Measurements from ENCODE around the gene MAD1L1.

The MAD1L1 gene

DNA sequence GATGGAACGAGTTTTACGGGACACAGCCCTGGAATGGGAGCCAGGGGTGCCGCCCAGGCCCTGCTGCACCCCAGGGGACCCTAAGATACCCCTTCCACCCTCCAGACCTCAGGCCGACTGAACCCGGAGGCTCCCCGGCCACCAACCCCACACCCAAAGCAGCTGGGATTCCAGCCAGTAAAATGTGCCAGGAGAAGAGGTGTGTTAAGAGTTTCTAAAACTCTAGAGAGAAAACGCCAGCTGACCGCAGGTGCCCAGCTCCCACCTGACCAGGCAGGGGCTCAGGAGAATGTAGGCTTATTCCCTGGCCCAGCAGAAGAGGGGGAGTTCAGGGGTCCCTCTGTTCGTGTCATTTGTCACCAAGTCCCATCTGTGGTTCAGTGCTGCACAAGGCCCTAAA, 26.7 kb upstream of the MAD1L1 start:
- H3K4me3 ChIP-seq (ENCODE audit: low read length in 2 of 2): no peak overlapping the region
- no peaks in the 10 kb centered on the region for H3K9me3 ChIP-seq (ENCODE audit: control insufficient read depth in 2 of 2, low read length in 2 of 2)
- H3K4me1 ChIP-seq (ENCODE audit: control insufficient read depth in 2 of 2, insufficient read depth in 2 of 2, low read length in 2 of 2): no peaks in the 10 kb centered on the region
- H3K27me3 ChIP-seq (ENCODE audit: control insufficient read depth in 2 of 2, insufficient read depth in 2 of 2, low read length in 2 of 2): no peaks in the 10 kb centered on the region
- peaks cover 4 to 27% of the 10 kb centered on the region in 2 donors for H3K36me3 ChIP-seq (ENCODE audit: control insufficient read depth in 2 of 2, insufficient read depth in 2 of 2, low read length in 2 of 2)
- H3K9ac ChIP-seq (ENCODE audit: low read depth in 1 of 2, low read length in 2 of 2): no peak overlapping the region
- no peak overlapping the region for H3K27ac ChIP-seq (ENCODE audit: low read depth in 2 of 2, low read length in 2 of 2)

DNA sequence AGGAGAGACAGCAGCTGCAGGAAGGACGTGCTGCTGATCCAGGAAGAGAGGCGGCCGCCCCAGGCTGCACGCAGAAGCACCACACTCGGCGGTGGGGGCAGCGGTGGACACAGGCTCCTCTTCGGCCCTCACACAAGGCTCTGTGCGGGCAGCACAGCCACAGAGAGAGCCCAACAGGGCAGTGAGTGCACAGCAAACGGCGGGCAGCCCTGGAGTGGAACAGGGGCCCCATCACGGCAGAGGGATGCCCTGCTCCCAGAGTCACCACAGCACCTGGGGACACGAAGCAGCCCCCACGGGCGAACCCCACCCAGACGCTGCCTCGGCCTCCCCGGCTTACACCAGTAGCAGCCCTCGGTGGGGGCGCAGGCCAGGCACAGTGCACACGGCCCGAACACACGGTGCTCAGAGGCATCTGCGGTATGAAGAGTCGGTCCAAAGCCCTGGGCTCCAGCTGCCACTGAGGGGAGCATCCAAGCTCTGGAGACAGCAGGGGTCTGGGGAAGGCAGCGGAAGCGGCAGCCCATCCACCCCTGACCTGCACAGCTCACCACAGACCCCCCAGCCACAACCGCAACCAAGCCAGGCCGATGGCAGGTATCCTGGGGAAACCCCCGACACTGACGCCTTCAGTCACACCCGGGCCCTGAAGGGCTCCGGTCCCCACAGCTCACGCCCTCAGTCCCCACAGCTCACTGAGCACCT, 26.1 kb upstream of the MAD1L1 start:
- Histone ChIP-seq H3K4me1 (ENCODE audit: control insufficient read depth in 2 of 2, insufficient read depth in 2 of 2, low read length in 2 of 2) (no peaks in the 10 kb centered on the region), H3K4me3 (ENCODE audit: low read length in 2 of 2) (no peak overlapping the region), H3K9me3 (ENCODE audit: control insufficient read depth in 2 of 2, low read length in 2 of 2) (no peaks in the 10 kb centered on the region), H3K36me3 (ENCODE audit: control insufficient read depth in 2 of 2, insufficient read depth in 2 of 2, low read length in 2 of 2) (peaks cover 8 to 24% of the 10 kb centered on the region in 2 donors), H3K27ac (ENCODE audit: low read depth in 2 of 2, low read length in 2 of 2) (no peak overlapping the region), H3K27me3 (ENCODE audit: control insufficient read depth in 2 of 2, insufficient read depth in 2 of 2, low read length in 2 of 2) (no peaks in the 10 kb centered on the region), H3K9ac (ENCODE audit: low read depth in 1 of 2, low read length in 2 of 2) (no peak overlapping the region)

DNA sequence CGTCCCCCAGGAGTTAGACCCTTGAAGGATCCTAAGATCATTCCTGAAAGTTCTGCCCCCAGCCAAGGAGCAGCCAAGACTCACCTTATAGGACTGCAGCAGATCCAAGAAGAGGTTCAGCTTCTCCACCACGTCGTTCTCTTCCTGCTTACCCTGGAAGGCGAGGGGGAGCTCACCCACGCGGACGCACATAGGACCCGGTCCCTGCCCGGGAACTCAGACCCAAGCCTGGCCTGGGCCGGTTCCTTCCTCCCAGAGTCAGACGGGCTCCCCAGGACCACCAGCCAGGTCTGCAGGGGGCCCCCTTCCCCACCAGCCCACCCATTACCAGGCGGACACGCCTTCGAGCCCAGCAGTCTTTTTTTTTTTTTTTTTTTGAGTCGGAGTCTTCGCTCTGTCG, 24.9 kb upstream of the MAD1L1 start:
- Histone ChIP-seq H3K27ac (ENCODE audit: low read depth in 2 of 2, low read length in 2 of 2) (no peak overlapping the region), H3K27me3 (ENCODE audit: control insufficient read depth in 2 of 2, insufficient read depth in 2 of 2, low read length in 2 of 2) (no peaks in the 10 kb centered on the region), H3K4me1 (ENCODE audit: control insufficient read depth in 2 of 2, insufficient read depth in 2 of 2, low read length in 2 of 2) (no peaks in the 10 kb centered on the region), H3K36me3 (ENCODE audit: control insufficient read depth in 2 of 2, insufficient read depth in 2 of 2, low read length in 2 of 2) (peaks cover 8 to 18% of the 10 kb centered on the region in 2 donors), H3K9me3 (ENCODE audit: control insufficient read depth in 2 of 2, low read length in 2 of 2) (no peaks in the 10 kb centered on the region), H3K9ac (ENCODE audit: low read depth in 1 of 2, low read length in 2 of 2) (no peak overlapping the region), H3K4me3 (ENCODE audit: low read length in 2 of 2) (no peak overlapping the region)

DNA sequence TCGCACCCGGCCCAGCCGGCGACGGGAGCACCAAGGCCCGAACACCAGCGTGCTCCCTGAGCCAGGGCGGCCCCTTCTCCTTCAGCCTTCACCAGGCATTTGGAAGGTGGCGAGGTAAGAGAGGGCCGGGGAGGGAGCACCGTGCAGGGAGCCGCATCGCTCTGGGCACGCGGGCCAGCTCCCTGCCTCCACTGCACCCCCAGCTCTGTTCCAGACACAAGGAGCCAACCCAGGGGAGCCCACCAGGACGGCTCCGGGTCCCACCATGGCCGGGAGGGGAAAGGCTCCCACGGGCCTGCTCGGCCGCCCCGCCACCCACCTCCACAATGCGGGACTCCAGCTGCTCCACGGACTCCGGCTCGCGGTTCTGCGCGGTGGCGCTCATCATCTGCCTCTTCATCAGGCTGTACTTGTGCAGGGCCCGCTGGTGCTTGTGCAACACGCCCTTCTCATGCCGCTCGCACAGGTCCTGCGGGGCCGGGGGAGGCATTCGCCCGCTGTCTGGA, 24.4 kb upstream of the MAD1L1 start:
- Histone ChIP-seq H3K9me3 (ENCODE audit: control insufficient read depth in 2 of 2, low read length in 2 of 2) (no peaks in the 10 kb centered on the region), H3K9ac (ENCODE audit: low read depth in 1 of 2, low read length in 2 of 2) (no peak overlapping the region), H3K27me3 (ENCODE audit: control insufficient read depth in 2 of 2, insufficient read depth in 2 of 2, low read length in 2 of 2) (no peaks in the 10 kb centered on the region), H3K36me3 (ENCODE audit: control insufficient read depth in 2 of 2, insufficient read depth in 2 of 2, low read length in 2 of 2) (peaks cover 8 to 14% of the 10 kb centered on the region in 2 donors), H3K4me3 (ENCODE audit: low read length in 2 of 2) (no peak overlapping the region), H3K27ac (ENCODE audit: low read depth in 2 of 2, low read length in 2 of 2) (no peak overlapping the region), H3K4me1 (ENCODE audit: control insufficient read depth in 2 of 2, insufficient read depth in 2 of 2, low read length in 2 of 2) (no peaks in the 10 kb centered on the region)

DNA sequence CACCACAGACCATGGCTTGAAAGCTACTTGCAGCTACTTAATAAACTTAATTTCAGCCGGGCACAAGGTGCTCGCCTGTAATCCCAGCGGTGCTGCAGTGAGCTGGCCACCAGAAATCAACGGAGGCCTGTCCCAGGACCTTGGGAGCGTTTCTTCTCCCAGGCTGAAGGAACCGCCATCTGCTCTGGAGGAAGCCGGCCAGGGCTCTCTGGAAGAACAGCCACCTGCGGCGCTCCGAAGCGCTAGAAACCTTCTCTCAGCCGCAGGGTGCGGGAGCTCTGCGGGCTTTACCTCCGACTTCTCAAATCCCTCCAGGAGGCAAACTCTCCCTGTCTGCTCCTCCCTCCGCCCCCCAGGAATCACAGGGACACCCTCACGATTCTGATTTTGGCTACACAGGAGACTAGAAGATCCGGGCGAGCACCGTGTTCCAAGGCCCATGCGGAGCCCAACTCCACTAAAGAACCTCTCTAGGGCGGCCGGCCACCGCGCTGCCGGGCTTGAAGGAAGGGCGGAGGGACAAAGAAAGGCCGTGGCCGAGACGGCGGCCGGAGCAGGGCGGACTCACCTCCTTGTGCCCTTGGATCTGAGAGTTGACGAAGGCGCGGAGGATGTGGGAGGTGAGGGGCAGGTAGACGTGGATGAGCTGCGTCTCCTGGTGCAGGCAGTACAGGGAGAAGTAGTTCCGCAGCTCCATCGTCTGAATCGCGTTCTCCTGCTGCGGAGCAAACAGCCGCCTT, 23.7 kb upstream of the MAD1L1 start:
- H3K4me1 ChIP-seq (ENCODE audit: control insufficient read depth in 2 of 2, insufficient read depth in 2 of 2, low read length in 2 of 2): no peaks in the 10 kb centered on the region
- H3K27ac ChIP-seq (ENCODE audit: low read depth in 2 of 2, low read length in 2 of 2): no peak overlapping the region
- H3K27me3 ChIP-seq (ENCODE audit: control insufficient read depth in 2 of 2, insufficient read depth in 2 of 2, low read length in 2 of 2): no peaks in the 10 kb centered on the region
- peaks cover 8 to 14% of the 10 kb centered on the region in 2 donors for H3K36me3 ChIP-seq (ENCODE audit: control insufficient read depth in 2 of 2, insufficient read depth in 2 of 2, low read length in 2 of 2)
- no peaks in the 10 kb centered on the region for H3K9me3 ChIP-seq (ENCODE audit: control insufficient read depth in 2 of 2, low read length in 2 of 2)
- H3K9ac ChIP-seq (ENCODE audit: low read depth in 1 of 2, low read length in 2 of 2): no peak overlapping the region
- no peak overlapping the region for H3K4me3 ChIP-seq (ENCODE audit: low read length in 2 of 2)

- H3K27ac ChIP-seq (ENCODE audit: low read depth in 2 of 2, low read length in 2 of 2): no peak overlapping the region
- H3K9me3 ChIP-seq (ENCODE audit: control insufficient read depth in 2 of 2, low read length in 2 of 2): no peaks in the 10 kb centered on the region
- H3K27me3 ChIP-seq (ENCODE audit: control insufficient read depth in 2 of 2, insufficient read depth in 2 of 2, low read length in 2 of 2): no peaks in the 10 kb centered on the region
- peaks cover 8 to 14% of the 10 kb centered on the region in 2 donors for H3K36me3 ChIP-seq (ENCODE audit: control insufficient read depth in 2 of 2, insufficient read depth in 2 of 2, low read length in 2 of 2)
- no peak overlapping the region for H3K4me3 ChIP-seq (ENCODE audit: low read length in 2 of 2)
- H3K4me1 ChIP-seq (ENCODE audit: control insufficient read depth in 2 of 2, insufficient read depth in 2 of 2, low read length in 2 of 2): no peaks in the 10 kb centered on the region
- no peak overlapping the region for H3K9ac ChIP-seq (ENCODE audit: low read depth in 1 of 2, low read length in 2 of 2)
Measured at GRCh38 chr7:2255145-2256139, 22.7 kb upstream of the MAD1L1 start.

- Histone ChIP-seq H3K4me3 (ENCODE audit: low read length in 2 of 2) (no peak overlapping the region), H3K9ac (ENCODE audit: low read depth in 1 of 2, low read length in 2 of 2) (no peak overlapping the region), H3K9me3 (ENCODE audit: control insufficient read depth in 2 of 2, low read length in 2 of 2) (no peaks in the 10 kb centered on the region), H3K27ac (ENCODE audit: low read depth in 2 of 2, low read length in 2 of 2) (no peak overlapping the region), H3K4me1 (ENCODE audit: control insufficient read depth in 2 of 2, insufficient read depth in 2 of 2, low read length in 2 of 2) (no peaks in the 10 kb centered on the region), H3K27me3 (ENCODE audit: control insufficient read depth in 2 of 2, insufficient read depth in 2 of 2, low read length in 2 of 2) (no peaks in the 10 kb centered on the region), H3K36me3 (ENCODE audit: control insufficient read depth in 2 of 2, insufficient read depth in 2 of 2, low read length in 2 of 2) (peaks cover 8 to 15% of the 10 kb centered on the region in 2 donors)
Measured at GRCh38 chr7:2254429-2255144, 21.8 kb upstream of the MAD1L1 start.

- peaks cover 8 to 13% of the 10 kb centered on the region in 2 donors for H3K36me3 ChIP-seq (ENCODE audit: control insufficient read depth in 2 of 2, insufficient read depth in 2 of 2, low read length in 2 of 2)
- no peaks in the 10 kb centered on the region for H3K9me3 ChIP-seq (ENCODE audit: control insufficient read depth in 2 of 2, low read length in 2 of 2)
- H3K27ac ChIP-seq (ENCODE audit: low read depth in 2 of 2, low read length in 2 of 2): no peak overlapping the region
- no peak overlapping the region for H3K9ac ChIP-seq (ENCODE audit: low read depth in 1 of 2, low read length in 2 of 2)
- no peaks in the 10 kb centered on the region for H3K4me1 ChIP-seq (ENCODE audit: control insufficient read depth in 2 of 2, insufficient read depth in 2 of 2, low read length in 2 of 2)
- H3K4me3 ChIP-seq (ENCODE audit: low read length in 2 of 2): no peak overlapping the region
- no peaks in the 10 kb centered on the region for H3K27me3 ChIP-seq (ENCODE audit: control insufficient read depth in 2 of 2, insufficient read depth in 2 of 2, low read length in 2 of 2)
Measured at GRCh38 chr7:2253525-2254244, 20.9 kb upstream of the MAD1L1 start.

- H3K9ac ChIP-seq (ENCODE audit: low read depth in 1 of 2, low read length in 2 of 2): no peak overlapping the region
- H3K36me3 ChIP-seq (ENCODE audit: control insufficient read depth in 2 of 2, insufficient read depth in 2 of 2, low read length in 2 of 2): peaks cover 8 to 13% of the 10 kb centered on the region in 2 donors
Measured at GRCh38 chr7:2253021-2253420, 20.3 kb upstream of the MAD1L1 start.

More at GRCh38 chr7:2253021-2253420, 20.3 kb upstream of the MAD1L1 start:
- Histone ChIP-seq H3K4me1 (ENCODE audit: control insufficient read depth in 2 of 2, insufficient read depth in 2 of 2, low read length in 2 of 2) (no peaks in the 10 kb centered on the region), H3K27me3 (ENCODE audit: control insufficient read depth in 2 of 2, insufficient read depth in 2 of 2, low read length in 2 of 2) (no peaks in the 10 kb centered on the region), H3K27ac (ENCODE audit: low read depth in 2 of 2, low read length in 2 of 2) (no peak overlapping the region), H3K9me3 (ENCODE audit: control insufficient read depth in 2 of 2, low read length in 2 of 2) (no peaks in the 10 kb centered on the region), H3K4me3 (ENCODE audit: low read length in 2 of 2) (no peak overlapping the region)

Measured in mucosa of rectum (tissue), 2 donors.